Activated CD8-positive, alpha-beta memory T cell treated with anti-CD3 and anti-CD28 coated beads, Interleukin-2, amount 50 U/mL, for 48 hours (primary cell): ENCODE measurements around the gene RNF157.
"Not testable (repeated sequence)": the region's sequence is repeated elsewhere in the genome, so short reads cannot be mapped to it uniquely, and the experiment has no call there.

ENCODE experiments used
- DNase-seq: peaks from one replicate; pipeline ENCODE4 v3.0.0-alpha.2; 2020

RNF157 gene

GRCh38 chr17:76232342-76232741 lies 8.0 kb downstream of the RNF157 start:
- DNase-seq, result no peak

DNA sequence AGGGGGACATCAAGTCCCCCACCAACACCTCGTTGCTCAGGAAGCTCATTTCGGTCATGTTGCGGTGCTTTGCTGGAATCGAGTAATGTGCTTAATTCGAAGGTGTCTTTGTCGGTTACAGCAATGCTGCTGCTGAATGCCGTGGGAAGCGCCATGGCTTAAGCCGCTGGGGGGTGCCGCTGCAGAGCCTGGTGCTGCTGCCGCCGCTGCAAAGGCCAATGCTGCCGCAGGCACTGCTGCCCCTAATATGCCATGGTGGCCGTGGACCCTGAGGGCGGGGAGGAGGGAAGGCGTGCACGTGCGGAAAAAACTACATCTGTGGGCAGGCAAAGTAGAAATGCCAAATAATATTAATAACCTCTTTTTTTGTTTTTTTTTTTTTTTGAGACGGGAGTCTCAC lies 13.5 kb downstream of the RNF157 start:
- DNase-seq, result not testable (repeated sequence)

DNA sequence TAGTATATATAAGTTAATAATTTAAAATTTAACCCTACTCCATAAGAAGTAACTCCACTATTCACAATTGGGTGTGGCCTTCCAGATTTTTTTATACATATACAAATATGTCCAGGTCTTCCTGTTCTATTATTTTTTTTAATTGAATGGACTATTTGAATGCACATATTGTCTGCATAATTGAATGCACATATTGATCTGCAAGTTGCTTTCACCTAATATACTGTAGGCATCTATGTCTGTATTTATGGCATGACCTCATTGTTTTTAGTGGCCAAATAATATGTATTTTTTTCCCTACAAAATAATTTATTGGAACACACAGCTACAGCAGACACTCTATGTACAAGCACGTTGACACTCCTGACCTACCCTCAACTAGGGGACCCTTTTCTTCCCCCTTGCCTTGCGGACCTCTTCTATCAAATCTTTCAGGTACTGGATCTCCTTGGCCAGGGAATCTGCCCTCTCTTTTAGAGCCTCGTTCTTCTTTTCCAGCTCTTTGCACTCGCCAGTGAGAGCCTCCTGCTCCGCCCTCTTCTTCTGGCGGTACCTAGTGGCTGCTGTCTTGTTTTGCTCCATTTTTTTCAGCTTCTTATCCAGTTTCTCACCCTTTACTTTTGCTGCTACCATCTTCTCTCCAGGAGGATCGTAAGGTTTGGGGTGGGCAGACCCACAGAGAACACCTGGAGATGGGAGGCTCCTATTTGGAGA lies 14.8 kb downstream of the RNF157 start:
- not testable (repeated sequence) for DNase-seq

- no peak for DNase-seq
Measured at GRCh38 chr17:76223802-76224201, 16.5 kb downstream of the RNF157 start.

DNA sequence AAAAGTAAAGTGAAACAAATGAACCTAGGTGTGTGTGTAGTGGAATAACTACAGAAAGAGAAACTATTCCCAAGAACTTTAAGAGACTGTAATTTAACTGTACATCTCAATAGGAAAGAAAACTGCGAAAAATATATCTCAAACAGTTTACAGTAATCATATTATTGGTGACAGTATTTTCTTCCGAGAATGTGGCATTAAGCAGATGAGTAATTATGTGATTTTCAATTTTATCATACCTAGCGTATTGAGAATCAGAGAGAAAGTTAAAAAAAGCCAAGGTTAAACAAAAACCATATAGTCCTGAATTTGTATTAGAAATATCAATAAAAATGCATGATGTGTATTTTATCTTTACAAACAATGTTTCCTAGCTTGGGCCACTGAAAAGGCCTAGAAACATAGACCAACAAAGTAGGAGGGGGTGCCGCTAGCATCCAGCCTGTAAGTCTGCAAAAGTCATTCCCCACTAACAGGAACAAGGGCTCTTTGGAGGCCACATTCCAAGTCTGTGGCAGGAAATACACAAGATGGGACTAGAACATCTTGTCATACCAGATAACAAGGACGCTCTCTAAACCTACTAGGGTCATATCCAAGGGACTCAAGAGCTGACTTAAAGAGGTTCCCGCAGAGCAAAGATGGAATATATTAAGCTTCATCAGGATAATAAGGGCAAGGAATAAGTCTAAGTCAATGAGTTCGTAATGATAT lies 20.5 kb downstream of the RNF157 start:
- DNase-seq, result no peak

- DNase-seq, result no peak
Measured at GRCh38 chr17:76217081-76217480, 23.2 kb downstream of the RNF157 start.

- no peak for DNase-seq
Measured at GRCh38 chr17:76213491-76213890, 26.8 kb downstream of the RNF157 start.

GRCh38 chr17:76208120-76208519 lies 32.2 kb downstream of the RNF157 start:
- DNase-seq, result no peak

GRCh38 chr17:76207275-76208059 lies 32.8 kb downstream of the RNF157 start:
- no peak for DNase-seq

GRCh38 chr17:76205542-76206144 lies 34.6 kb downstream of the RNF157 start:
- DNase-seq, result not testable (repeated sequence)

DNA sequence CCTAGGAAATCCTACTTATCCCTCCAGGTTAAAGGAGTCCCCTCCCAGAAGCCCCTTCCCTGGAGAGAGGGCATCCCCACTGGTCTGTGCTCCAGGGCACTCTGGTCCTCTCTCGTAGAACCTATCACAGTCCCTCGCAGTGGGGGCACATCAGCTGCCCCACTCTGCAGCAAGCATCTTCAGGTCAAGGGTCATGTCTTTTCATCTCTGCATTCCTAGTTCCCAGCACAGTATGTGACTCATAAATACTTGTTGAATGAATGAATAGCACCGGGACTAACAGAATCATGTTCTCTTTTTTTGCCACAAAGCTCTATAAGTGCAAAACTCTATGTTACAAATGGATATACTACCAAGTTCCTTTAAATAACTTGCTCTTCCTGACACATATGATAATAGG lies 36.0 kb downstream of the RNF157 start:
- no peak for DNase-seq

- no peak for DNase-seq
Measured at GRCh38 chr17:76200354-76200753, 39.9 kb downstream of the RNF157 start.

GRCh38 chr17:76199469-76199868 lies 40.8 kb downstream of the RNF157 start:
- no peak for DNase-seq

GRCh38 chr17:76198702-76199101 lies 41.6 kb downstream of the RNF157 start:
- DNase-seq, result no peak

- no peak for DNase-seq
Measured at GRCh38 chr17:76197911-76198310, 42.4 kb downstream of the RNF157 start.

GRCh38 chr17:76196675-76197074 lies 43.6 kb downstream of the RNF157 start:
- DNase-seq, result no peak

- no peak for DNase-seq
Measured at GRCh38 chr17:76195281-76196096, 44.8 kb downstream of the RNF157 start.

- DNase-seq, result no peak
Measured at GRCh38 chr17:76193591-76193990, 46.7 kb downstream of the RNF157 start.

GRCh38 chr17:76191896-76192295 lies 48.4 kb downstream of the RNF157 start:
- no peak for DNase-seq

GRCh38 chr17:76189741-76190140 lies 50.6 kb downstream of the RNF157 start:
- DNase-seq, result no peak

DNA sequence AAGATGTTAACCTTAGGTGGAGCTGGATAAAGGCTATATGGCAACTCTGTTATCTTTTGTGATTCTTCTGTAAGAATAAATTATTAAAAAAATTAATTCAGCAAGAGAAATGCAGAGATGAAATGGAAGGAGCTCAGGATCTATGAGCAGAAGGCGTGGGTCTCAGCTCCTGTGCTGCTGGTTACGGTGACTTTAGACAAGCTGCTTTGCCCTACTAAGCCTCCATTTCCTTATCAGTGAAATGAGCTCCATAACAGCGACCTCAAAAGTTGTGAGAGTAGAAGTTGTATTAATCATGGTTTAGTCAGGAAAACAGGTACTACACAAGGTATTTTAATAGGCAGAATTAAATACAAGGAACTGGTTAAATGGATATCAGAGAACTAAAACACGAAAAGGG lies 51.0 kb downstream of the RNF157 start:
- no peak for DNase-seq
